HCT116 (cell line): ENCODE data around the gene TGFBRAP1.

ENCODE experiments used
- CEBPB ChIP-seq: IDR thresholded peaks from 2 replicates; pipeline ENCODE4 v1.6.1; 2012; ENCODE audit warnings: low read depth
- CTCF ChIP-seq, 3 experiments: fragments of 200-600 bp in 1 of 3; sonication (generic) in 1 of 3; IDR thresholded peaks in 2 of 3; conservative IDR thresholded peaks in 1 of 3; 2 replicates each; pipeline ENCODE4 v1.5.1; 2012 to 2017; ENCODE audit warnings: low read depth in 2 of 3, low read length in 2 of 3, antibody characterized with exemption in 1 of 3, borderline replicate concordance in 1 of 3, control low read depth in 1 of 3, mild to moderate bottlenecking in 1 of 3, mixed read lengths in 1 of 3, mixed run types in 1 of 3, moderate library complexity in 1 of 3; ENCODE audit not compliant: insufficient read depth in 1 of 3
- EZH2 ChIP-seq: fragments of 200-600 bp; sonication (generic); IDR thresholded peaks from 2 replicates; pipeline ENCODE4 v1.6.1; 2017; ENCODE audit warnings: antibody characterized with exemption, mixed run types
- JUND ChIP-seq: IDR thresholded peaks from 2 replicates; pipeline ENCODE4 v1.6.1; 2012
- POLR2A ChIP-seq: IDR thresholded peaks from 2 replicates; pipeline ENCODE4 v1.7.0; 2011; ENCODE audit warnings: borderline replicate concordance; ENCODE audit not compliant: insufficient read depth, insufficient read length; ENCODE audit errors: extremely low read depth
- POLR2AphosphoS5 ChIP-seq: IDR thresholded peaks from 2 replicates; pipeline ENCODE4 v1.6.1; 2011; ENCODE audit warnings: mild to moderate bottlenecking, low read depth, low read length, moderate library complexity
- RAD21 ChIP-seq: IDR thresholded peaks from 2 replicates; pipeline ENCODE4 v1.6.1; 2012; ENCODE audit warnings: low read depth, mild to moderate bottlenecking
- SP1 ChIP-seq: IDR thresholded peaks from 2 replicates; pipeline ENCODE4 v1.6.1; 2012; ENCODE audit warnings: low read depth
- SRF ChIP-seq: IDR thresholded peaks from 2 replicates; pipeline ENCODE4 v1.6.1; 2012; ENCODE audit warnings: low read depth
- TF ChIP-seq, protein P1 (sequence below): IDR thresholded peaks from 2 replicates; pipeline ENCODE4 v1.6.1; 2012

DNA sequence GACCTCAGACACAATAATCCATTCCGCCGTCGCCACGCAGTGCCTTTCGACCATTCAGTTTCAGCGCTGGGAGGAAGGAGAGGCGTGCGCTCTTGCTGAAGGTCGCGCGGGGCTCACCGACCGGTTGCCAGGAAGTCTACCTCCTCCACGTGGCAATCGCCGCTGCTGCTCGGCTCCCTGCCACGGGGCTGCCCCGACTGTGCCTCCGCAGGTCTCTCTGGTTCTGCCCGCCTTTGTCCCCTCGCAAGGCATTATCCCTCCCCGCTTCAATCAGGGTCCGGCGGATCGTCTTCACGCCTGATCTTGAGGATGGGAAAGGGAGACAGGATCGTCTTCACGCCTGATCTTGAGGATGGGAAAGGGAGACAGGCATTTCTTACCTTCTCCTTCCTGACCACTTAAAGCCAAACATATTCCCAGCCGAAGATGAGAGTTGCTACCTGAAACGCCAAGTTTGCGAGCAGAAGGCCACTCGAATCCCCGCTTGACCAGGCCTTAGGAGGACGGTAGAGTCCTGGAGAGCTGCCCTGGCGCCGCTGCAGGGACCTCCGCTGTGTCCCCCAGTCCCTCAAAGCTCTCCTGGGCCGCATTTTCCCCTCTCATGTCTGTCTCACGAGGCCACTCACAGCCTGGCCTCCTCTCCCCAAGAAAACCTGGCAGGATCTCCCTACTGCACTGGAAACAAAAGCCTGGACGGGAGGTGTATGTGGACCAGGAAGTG is 92.3 kb downstream of the TGFBRAP1 start:
- no peak for TF ChIP-seq CTCF (IDR thresholded peaks at IDR 0.05 in 2 of 3, conservative IDR thresholded peaks at IDR 0.05 in 1 of 3; ENCODE audit: borderline replicate concordance in 1 of 3, insufficient read depth in 1 of 3, low read depth in 2 of 3, low read length in 2 of 3)
- no peak for TF ChIP-seq POLR2AphosphoS5
- no peak for TF ChIP-seq POLR2A
- TF ChIP-seq SP1 = no peak
- TF ChIP-seq RAD21 = no peak
- no peak for TF ChIP-seq EZH2
- TF ChIP-seq SRF = no peak
- no peak for TF ChIP-seq CEBPB
- no peak for TF ChIP-seq JUND
- TF ChIP-seq, protein P1, sequence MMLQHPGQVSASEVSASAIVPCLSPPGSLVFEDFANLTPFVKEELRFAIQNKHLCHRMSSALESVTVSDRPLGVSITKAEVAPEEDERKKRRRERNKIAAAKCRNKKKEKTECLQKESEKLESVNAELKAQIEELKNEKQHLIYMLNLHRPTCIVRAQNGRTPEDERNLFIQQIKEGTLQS = no peak
